GM12878 (cell line): ENCODE results near the gene NT5C. TPM values are rescaled to one million over a fixed set of nuclear protein-coding genes. Genes with fewer than 3 reads are reported as not detected.

ENCODE experiments used
- BMI1 ChIP-seq: fragments of 450-650 bp; IDR thresholded peaks from 2 replicates; pipeline ENCODE4 v1.6.1; 2016; ENCODE audit warnings: mild to moderate bottlenecking, moderate library complexity, borderline replicate concordance
- CBFB ChIP-seq: IDR thresholded peaks from 2 replicates; pipeline ENCODE4 v1.6.1; 2016; ENCODE audit warnings: antibody characterized with exemption, low read depth
- CHD1 ChIP-seq: IDR thresholded peaks from 2 replicates; pipeline ENCODE4 v1.6.1; 2012; ENCODE audit warnings: low read depth, low read length, improper control_type of control experiment
- FOXK2 ChIP-seq: fragments of 450-650 bp; IDR thresholded peaks from 2 replicates; pipeline ENCODE4 v1.6.1; 2017; ENCODE audit warnings: mild to moderate bottlenecking, moderate library complexity
- GABPA ChIP-seq: IDR thresholded peaks from 2 replicates; pipeline ENCODE4 v1.6.1; 2014; ENCODE audit warnings: antibody characterized with exemption, low read depth, mild to moderate bottlenecking, inconsistent platforms
- JUND ChIP-seq: IDR thresholded peaks from 2 replicates; pipeline ENCODE4 v1.6.1; 2012; ENCODE audit warnings: low read depth, mild to moderate bottlenecking, low read length, improper control_type of control experiment, moderate library complexity
- NRF1 ChIP-seq: conservative IDR thresholded peaks from 2 replicates; pipeline ENCODE4 v1.6.1; 2011; ENCODE audit warnings: mild to moderate bottlenecking, low read depth, low read length, improper control_type of control experiment
- PML ChIP-seq: IDR thresholded peaks from 2 replicates; pipeline ENCODE4 v1.6.1; 2012; ENCODE audit warnings: low read length, inconsistent platforms
- POLR2AphosphoS5 ChIP-seq: IDR thresholded peaks from 2 replicates; pipeline ENCODE4 v1.6.1; 2011; ENCODE audit warnings: mild to moderate bottlenecking, low read length, inconsistent platforms
- RB1 ChIP-seq: fragments of 450-650 bp; formaldehyde crosslinking; IDR thresholded peaks from 2 replicates; pipeline ENCODE4 v1.6.1; 2017; ENCODE audit warnings: mild to moderate bottlenecking, borderline replicate concordance
- TAF1 ChIP-seq: IDR thresholded peaks from 2 replicates; pipeline ENCODE4 v1.6.1; 2011; ENCODE audit warnings: mild to moderate bottlenecking, low read depth, low read length, borderline replicate concordance
- TBL1XR1 ChIP-seq: IDR thresholded peaks from 2 replicates; pipeline ENCODE4 v1.6.1; 2012; ENCODE audit warnings: low read depth, low read length, improper control_type of control experiment
- YY1 ChIP-seq: IDR thresholded peaks from 2 replicates; pipeline ENCODE4 v1.6.1; 2011; ENCODE audit warnings: low read depth, mild to moderate bottlenecking, low read length
- polyA plus RNA-seq, 11 experiments: library from polyadenylated mRNA; depleted of rRNA in 4 of 11; unstranded in 6 of 11; stranded (reverse) in 5 of 11; fragments of >200 nt; fragmentation: Nextera tagmentation in 4 of 11; fragmentation: Illumina TruSeq in 1 of 11; extraction: Ambion mirVana in 4 of 11; extraction: Trizol in 1 of 11; gene quantifications; 1 replicate in 1 of 11; 2 replicates in 10 of 11; pipeline versions ENCODE4 v1.2.1 to v1.2.3, GENCODE V29; 2011 to 2016; ENCODE audit warnings: inconsistent platforms in 2 of 11, missing spikeins in 2 of 11, low read depth in 1 of 11
- total RNA-seq, 4 experiments: library from RNA; depleted of rRNA in 3 of 4; stranded (reverse); fragments of >200 nt in 3 of 4; fragmentation: Illumina TruSeq in 1 of 4; extraction: Trizol in 1 of 4; gene quantifications; 2 replicates each; pipeline versions ENCODE4 v1.2.1 to v1.2.3, GENCODE V29; 2013 to 2021
- TF ChIP-seq, protein P1 (sequence below): fragments of 450-650 bp; IDR thresholded peaks from 2 replicates; pipeline ENCODE4 v1.6.1; 2017; ENCODE audit warnings: antibody characterized with exemption, mild to moderate bottlenecking, moderate library complexity
- TF ChIP-seq, protein P2 (sequence below): IDR thresholded peaks from 2 replicates; pipeline ENCODE4 v1.6.1; 2011; ENCODE audit warnings: low read depth, mild to moderate bottlenecking, low read length, moderate library complexity, borderline replicate concordance; ENCODE audit errors: extremely low read depth
- TF ChIP-seq, protein P3 (sequence below): fragments of 450-650 bp; IDR thresholded peaks from 2 replicates; pipeline ENCODE4 v1.6.1; 2014; ENCODE audit warnings: mild to moderate bottlenecking
- TF ChIP-seq, protein P4 (sequence below): IDR thresholded peaks from 2 replicates; pipeline ENCODE4 v1.6.1; 2012; ENCODE audit warnings: low read depth, low read length, improper control_type of control experiment
- TF ChIP-seq, protein P5 (sequence below), 3 experiments: IDR thresholded peaks in 2 of 3; conservative IDR thresholded peaks in 1 of 3; 2 replicates each; pipeline ENCODE4 v1.5.1; 2011; ENCODE audit warnings: low read depth in 3 of 3, low read length in 3 of 3, mild to moderate bottlenecking in 3 of 3, control low read depth in 2 of 3, moderate library complexity in 2 of 3, inconsistent platforms in 1 of 3, mixed read lengths in 1 of 3; ENCODE audit not compliant: control insufficient read depth in 2 of 3, insufficient read depth in 1 of 3; ENCODE audit errors: extremely low read depth in 1 of 3
- TF ChIP-seq, protein P6 (sequence below): fragments of 450-650 bp; IDR thresholded peaks from 2 replicates; pipeline ENCODE4 v1.6.1; 2016; ENCODE audit warnings: mild to moderate bottlenecking

Gene NT5C
- total and polyA plus RNA-seq, 10 of the 15 experiments (the other 5 are each of a cell fraction or from before 2014, with no cell fraction given) = 3.7 to 158 (median 63.9) TPM

DNA sequence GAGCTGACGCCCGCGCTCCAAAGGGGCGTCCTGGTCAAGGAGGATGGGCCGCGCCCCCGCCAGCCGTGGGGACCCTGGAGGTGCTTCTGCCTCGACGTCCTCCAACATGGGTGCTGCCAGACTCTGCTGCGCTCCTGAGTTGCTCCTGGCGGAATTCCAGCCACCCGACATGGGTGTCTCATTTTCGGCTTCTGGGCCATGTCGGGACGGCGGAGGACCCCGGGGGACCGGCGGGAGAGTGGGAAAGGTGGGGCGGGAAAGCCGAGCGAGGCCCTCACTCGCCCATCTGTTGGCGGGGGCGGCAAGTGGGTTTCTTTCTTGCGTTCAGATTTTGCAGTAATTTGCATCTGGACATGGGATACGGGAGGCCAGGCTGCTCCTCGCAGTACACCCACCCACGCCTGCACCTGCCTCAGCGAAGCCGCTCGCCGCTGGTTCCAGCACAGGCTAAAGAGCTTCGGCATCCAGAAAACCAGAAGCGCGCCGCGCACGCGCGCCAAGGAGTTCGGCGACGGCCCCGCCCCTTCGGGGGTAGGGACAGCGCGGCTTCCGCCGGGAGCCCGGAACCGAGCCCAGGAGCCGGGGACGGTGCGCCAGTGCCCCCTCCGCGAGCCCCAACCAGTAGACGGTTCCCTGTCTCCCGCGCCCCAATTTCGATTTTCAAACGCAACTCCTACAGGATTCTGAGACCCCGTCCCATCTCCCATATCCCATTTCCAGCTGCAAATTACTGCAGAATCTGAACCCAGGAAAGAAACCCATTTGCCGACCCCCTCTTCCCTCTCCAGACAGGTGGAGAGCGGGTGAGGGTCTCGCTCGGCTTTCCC, 21.9 kb downstream of the NT5C start, which contains the start of gene ARMC7 (continued):
- peak; percentile 90 for TF ChIP-seq POLR2AphosphoS5
- no peak for TF ChIP-seq RB1
- TF ChIP-seq, protein P1, sequence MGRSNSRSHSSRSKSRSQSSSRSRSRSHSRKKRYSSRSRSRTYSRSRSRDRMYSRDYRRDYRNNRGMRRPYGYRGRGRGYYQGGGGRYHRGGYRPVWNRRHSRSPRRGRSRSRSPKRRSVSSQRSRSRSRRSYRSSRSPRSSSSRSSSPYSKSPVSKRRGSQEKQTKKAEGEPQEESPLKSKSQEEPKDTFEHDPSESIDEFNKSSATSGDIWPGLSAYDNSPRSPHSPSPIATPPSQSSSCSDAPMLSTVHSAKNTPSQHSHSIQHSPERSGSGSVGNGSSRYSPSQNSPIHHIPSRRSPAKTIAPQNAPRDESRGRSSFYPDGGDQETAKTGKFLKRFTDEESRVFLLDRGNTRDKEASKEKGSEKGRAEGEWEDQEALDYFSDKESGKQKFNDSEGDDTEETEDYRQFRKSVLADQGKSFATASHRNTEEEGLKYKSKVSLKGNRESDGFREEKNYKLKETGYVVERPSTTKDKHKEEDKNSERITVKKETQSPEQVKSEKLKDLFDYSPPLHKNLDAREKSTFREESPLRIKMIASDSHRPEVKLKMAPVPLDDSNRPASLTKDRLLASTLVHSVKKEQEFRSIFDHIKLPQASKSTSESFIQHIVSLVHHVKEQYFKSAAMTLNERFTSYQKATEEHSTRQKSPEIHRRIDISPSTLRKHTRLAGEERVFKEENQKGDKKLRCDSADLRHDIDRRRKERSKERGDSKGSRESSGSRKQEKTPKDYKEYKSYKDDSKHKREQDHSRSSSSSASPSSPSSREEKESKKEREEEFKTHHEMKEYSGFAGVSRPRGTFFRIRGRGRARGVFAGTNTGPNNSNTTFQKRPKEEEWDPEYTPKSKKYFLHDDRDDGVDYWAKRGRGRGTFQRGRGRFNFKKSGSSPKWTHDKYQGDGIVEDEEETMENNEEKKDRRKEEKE = no peak
- no peak for TF ChIP-seq CHD1
- no peak for TF ChIP-seq BMI1
- TF ChIP-seq, protein P2, sequence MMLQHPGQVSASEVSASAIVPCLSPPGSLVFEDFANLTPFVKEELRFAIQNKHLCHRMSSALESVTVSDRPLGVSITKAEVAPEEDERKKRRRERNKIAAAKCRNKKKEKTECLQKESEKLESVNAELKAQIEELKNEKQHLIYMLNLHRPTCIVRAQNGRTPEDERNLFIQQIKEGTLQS = no peak
- no peak for TF ChIP-seq YY1
- TF ChIP-seq CBFB = no peak
- TF ChIP-seq, protein P3, sequence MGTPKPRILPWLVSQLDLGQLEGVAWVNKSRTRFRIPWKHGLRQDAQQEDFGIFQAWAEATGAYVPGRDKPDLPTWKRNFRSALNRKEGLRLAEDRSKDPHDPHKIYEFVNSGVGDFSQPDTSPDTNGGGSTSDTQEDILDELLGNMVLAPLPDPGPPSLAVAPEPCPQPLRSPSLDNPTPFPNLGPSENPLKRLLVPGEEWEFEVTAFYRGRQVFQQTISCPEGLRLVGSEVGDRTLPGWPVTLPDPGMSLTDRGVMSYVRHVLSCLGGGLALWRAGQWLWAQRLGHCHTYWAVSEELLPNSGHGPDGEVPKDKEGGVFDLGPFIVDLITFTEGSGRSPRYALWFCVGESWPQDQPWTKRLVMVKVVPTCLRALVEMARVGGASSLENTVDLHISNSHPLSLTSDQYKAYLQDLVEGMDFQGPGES = no peak
- TF ChIP-seq PML = peak; percentile 74; the same call in 1 of the 2 replicates
- peak; percentile 76; the same call in 1 of the 2 replicates for TF ChIP-seq GABPA
- TF ChIP-seq, protein P4, sequence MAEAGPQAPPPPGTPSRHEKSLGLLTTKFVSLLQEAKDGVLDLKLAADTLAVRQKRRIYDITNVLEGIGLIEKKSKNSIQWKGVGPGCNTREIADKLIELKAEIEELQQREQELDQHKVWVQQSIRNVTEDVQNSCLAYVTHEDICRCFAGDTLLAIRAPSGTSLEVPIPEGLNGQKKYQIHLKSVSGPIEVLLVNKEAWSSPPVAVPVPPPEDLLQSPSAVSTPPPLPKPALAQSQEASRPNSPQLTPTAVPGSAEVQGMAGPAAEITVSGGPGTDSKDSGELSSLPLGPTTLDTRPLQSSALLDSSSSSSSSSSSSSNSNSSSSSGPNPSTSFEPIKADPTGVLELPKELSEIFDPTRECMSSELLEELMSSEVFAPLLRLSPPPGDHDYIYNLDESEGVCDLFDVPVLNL = no peak
- peak; percentile 67; the same call in 1 of the 2 replicates for TF ChIP-seq TAF1
- TF ChIP-seq, protein P5, sequence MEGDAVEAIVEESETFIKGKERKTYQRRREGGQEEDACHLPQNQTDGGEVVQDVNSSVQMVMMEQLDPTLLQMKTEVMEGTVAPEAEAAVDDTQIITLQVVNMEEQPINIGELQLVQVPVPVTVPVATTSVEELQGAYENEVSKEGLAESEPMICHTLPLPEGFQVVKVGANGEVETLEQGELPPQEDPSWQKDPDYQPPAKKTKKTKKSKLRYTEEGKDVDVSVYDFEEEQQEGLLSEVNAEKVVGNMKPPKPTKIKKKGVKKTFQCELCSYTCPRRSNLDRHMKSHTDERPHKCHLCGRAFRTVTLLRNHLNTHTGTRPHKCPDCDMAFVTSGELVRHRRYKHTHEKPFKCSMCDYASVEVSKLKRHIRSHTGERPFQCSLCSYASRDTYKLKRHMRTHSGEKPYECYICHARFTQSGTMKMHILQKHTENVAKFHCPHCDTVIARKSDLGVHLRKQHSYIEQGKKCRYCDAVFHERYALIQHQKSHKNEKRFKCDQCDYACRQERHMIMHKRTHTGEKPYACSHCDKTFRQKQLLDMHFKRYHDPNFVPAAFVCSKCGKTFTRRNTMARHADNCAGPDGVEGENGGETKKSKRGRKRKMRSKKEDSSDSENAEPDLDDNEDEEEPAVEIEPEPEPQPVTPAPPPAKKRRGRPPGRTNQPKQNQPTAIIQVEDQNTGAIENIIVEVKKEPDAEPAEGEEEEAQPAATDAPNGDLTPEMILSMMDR (IDR thresholded peaks at IDR 0.05 in 2 of 3, conservative IDR thresholded peaks at IDR 0.05 in 1 of 3; ENCODE audit: control insufficient read depth in 2 of 3, extremely low read depth in 1 of 3, insufficient read depth in 1 of 3, low read depth in 3 of 3, low read length in 3 of 3) = no peak
- TF ChIP-seq, protein P6, sequence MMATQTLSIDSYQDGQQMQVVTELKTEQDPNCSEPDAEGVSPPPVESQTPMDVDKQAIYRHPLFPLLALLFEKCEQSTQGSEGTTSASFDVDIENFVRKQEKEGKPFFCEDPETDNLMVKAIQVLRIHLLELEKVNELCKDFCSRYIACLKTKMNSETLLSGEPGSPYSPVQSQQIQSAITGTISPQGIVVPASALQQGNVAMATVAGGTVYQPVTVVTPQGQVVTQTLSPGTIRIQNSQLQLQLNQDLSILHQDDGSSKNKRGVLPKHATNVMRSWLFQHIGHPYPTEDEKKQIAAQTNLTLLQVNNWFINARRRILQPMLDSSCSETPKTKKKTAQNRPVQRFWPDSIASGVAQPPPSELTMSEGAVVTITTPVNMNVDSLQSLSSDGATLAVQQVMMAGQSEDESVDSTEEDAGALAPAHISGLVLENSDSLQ = no peak
- peak; percentile 82 for TF ChIP-seq NRF1
- no peak for TF ChIP-seq TBL1XR1
- no peak for TF ChIP-seq FOXK2
- no peak for TF ChIP-seq JUND
